GM21447 (cell line): ENCODE results near the gene NOTO.
"Not testable (repeated sequence)": the region's sequence is repeated elsewhere in the genome, so short reads cannot be mapped to it uniquely, and the experiment has no call there.

Source experiments
- ATAC-seq: cut with Tn5 transposase; IDR thresholded peaks from one replicate; pipeline ENCODE4 v1.9.1; 2021; ENCODE audit not compliant: unreplicated experiment

Gene NOTO

GRCh38 chr2:73202156-73203054, at the start of gene NOTO:
NOTO (plus strand) TSS chr2:73202574; CDS start chr2:73202667, 93 bp downstream.
- ATAC-seq: no peak

- no peak for ATAC-seq
These were observed 45.7 kb upstream of the NOTO start for GRCh38 chr2:73156539-73157124.

GRCh38 chr2:73162856-73163391, 39.5 kb upstream of the NOTO start:
- no peak for ATAC-seq

- no peak for ATAC-seq
These were observed 38.6 kb upstream of the NOTO start for GRCh38 chr2:73163483-73164367.

- not testable (repeated sequence) for ATAC-seq
These were observed 36.4 kb upstream of the NOTO start for GRCh38 chr2:73165978-73166377.

- ATAC-seq: not testable (repeated sequence)
These were observed 35.6 kb upstream of the NOTO start for GRCh38 chr2:73166813-73167212.

GRCh38 chr2:73168348-73168747, 34.0 kb upstream of the NOTO start:
- not testable (repeated sequence) for ATAC-seq

GRCh38 chr2:73170341-73170740, 32.0 kb upstream of the NOTO start:
- not testable (repeated sequence) for ATAC-seq

- no peak for ATAC-seq
These were observed 29.4 kb upstream of the NOTO start for GRCh38 chr2:73172963-73173362.

- no peak for ATAC-seq
These were observed 28.6 kb upstream of the NOTO start for GRCh38 chr2:73173781-73174180.

GRCh38 chr2:73174244-73174643, 28.1 kb upstream of the NOTO start:
- ATAC-seq: no peak

GRCh38 chr2:73174941-73175662, 27.3 kb upstream of the NOTO start:
- no peak for ATAC-seq

- ATAC-seq: no peak
These were observed 26.6 kb upstream of the NOTO start for GRCh38 chr2:73175663-73176204.

GRCh38 chr2:73176205-73176880, 26.0 kb upstream of the NOTO start:
- ATAC-seq: no peak

- peak; percentile 86 for ATAC-seq
These were observed 25.3 kb upstream of the NOTO start for GRCh38 chr2:73176881-73177644.

GRCh38 chr2:73177645-73178255, 24.6 kb upstream of the NOTO start:
- ATAC-seq: no peak

GRCh38 chr2:73185965-73186364, 16.4 kb upstream of the NOTO start:
- no peak for ATAC-seq

GRCh38 chr2:73187549-73187948, 14.8 kb upstream of the NOTO start:
- no peak for ATAC-seq
